Gastroesophageal sphincter (tissue), 3 donors: ENCODE measurements around the gene LILRB4.
"Not testable (repeated sequence)": the region's sequence is repeated elsewhere in the genome, so short reads cannot be mapped to it uniquely, and the experiment has no call there.

ENCODE experiments used
- CTCF ChIP-seq, 4 experiments: fragments of 200-600 bp in 2 of 4; fragments of 450-650 bp in 2 of 4; sonication (generic) in 1 of 4; IDR thresholded peaks; one replicate each; pipeline ENCODE4 v1.5.1; 2017 to 2019; ENCODE audit warnings: antibody characterized with exemption in 4 of 4, mild to moderate bottlenecking in 2 of 4, moderate library complexity in 2 of 4
- EP300 ChIP-seq: sonication (generic); formaldehyde crosslinking; IDR thresholded peaks from one replicate; pipeline ENCODE4 v1.6.1; 2017; ENCODE audit warnings: antibody characterized with exemption, mild to moderate bottlenecking
- POLR2AphosphoS5 ChIP-seq: sonication (generic); formaldehyde crosslinking; IDR thresholded peaks from one replicate; pipeline ENCODE4 v1.6.1; 2017; ENCODE audit warnings: antibody characterized with exemption

GRCh38 chr19:54681596-54681995, 18.8 kb downstream of the LILRB4 start:
- TF ChIP-seq CTCF (IDR thresholded peaks at IDR 0.05); EP300; POLR2AphosphoS5: not testable (repeated sequence)
